DOHH2 (cell line): ENCODE measurements around the gene AKIP1.
A peak's percentile ranks its signal among the peaks of the same experiment; 100 is the strongest.

ENCODE experiments used
- H3F3A ChIP-seq: fragments of 200-600 bp; sonication (generic), shearing (Covaris generic); 2 replicates; pipeline ENCODE4 v1.6.0; 2016; ENCODE audit warnings: antibody characterized with exemption, mild to moderate bottlenecking; ENCODE audit not compliant: control insufficient read depth, insufficient read depth
- H3K27ac ChIP-seq: fragments of 200-600 bp; sonication (generic); 2 replicates; pipeline ENCODE4 v1.5.1; 2014; ENCODE audit warnings: low read depth, mild to moderate bottlenecking, low read length, moderate library complexity
- H3K27me3 ChIP-seq: fragments of 200-600 bp; sonication (generic); 2 replicates; pipeline ENCODE4 v1.6.1; 2014; ENCODE audit warnings: mild to moderate bottlenecking, low read length, mixed read lengths; ENCODE audit not compliant: control insufficient read depth
- H3K36me3 ChIP-seq: fragments of 200-600 bp; sonication (generic); 2 replicates; pipeline ENCODE4 v1.6.1; 2014; ENCODE audit warnings: mild to moderate bottlenecking, low read length, moderate library complexity, mixed read lengths; ENCODE audit not compliant: control insufficient read depth
- H3K4me1 ChIP-seq: fragments of 200-600 bp; sonication (generic); 2 replicates; pipeline ENCODE4 v1.6.1; 2014; ENCODE audit warnings: mild to moderate bottlenecking, low read length, mixed read lengths; ENCODE audit not compliant: control insufficient read depth
- H3K4me2 ChIP-seq: fragments of 200-600 bp; sonication (generic); 2 replicates; pipeline ENCODE4 v1.6.0; 2014; ENCODE audit warnings: mild to moderate bottlenecking, low read length, moderate library complexity
- H3K4me3 ChIP-seq: fragments of 200-600 bp; sonication (generic); 2 replicates; pipeline ENCODE4 v1.5.1; 2014; ENCODE audit warnings: mild to moderate bottlenecking, low read length, mixed read lengths
- H3K79me2 ChIP-seq: fragments of 200-600 bp; sonication (generic); 2 replicates; pipeline ENCODE4 v1.6.1; 2014; ENCODE audit warnings: mild to moderate bottlenecking, low read length, mixed read lengths; ENCODE audit not compliant: control insufficient read depth
- H3K9me2 ChIP-seq: fragments of 200-600 bp; sonication (generic); replicated peaks from 2 replicates; pipeline ENCODE4 v1.6.1; 2014; ENCODE audit warnings: mild to moderate bottlenecking, low read length, mixed read lengths; ENCODE audit not compliant: control insufficient read depth
- H3K9me3 ChIP-seq: fragments of 200-600 bp; sonication (generic); 2 replicates; pipeline ENCODE4 v1.6.1; 2014; ENCODE audit warnings: antibody characterized with exemption, low read length, mixed read lengths; ENCODE audit not compliant: control insufficient read depth, insufficient read depth
- H4K20me1 ChIP-seq: fragments of 200-600 bp; sonication (generic); 2 replicates; pipeline ENCODE4 v1.6.0; 2014; ENCODE audit warnings: low read depth, mild to moderate bottlenecking, antibody characterized with exemption, low read length, moderate library complexity; ENCODE audit not compliant: control insufficient read depth, insufficient read depth
- EZH2phosphoT487 ChIP-seq: fragments of 200-600 bp; sonication (generic); IDR thresholded peaks from 2 replicates; pipeline ENCODE4 v1.6.1; 2017; ENCODE audit warnings: borderline replicate concordance, mild to moderate bottlenecking, antibody characterized with exemption, low read length, moderate library complexity, mixed read lengths
- TF ChIP-seq, protein P1 (sequence below): fragments of 200-600 bp; sonication (generic); IDR thresholded peaks from one replicate; pipeline ENCODE4 v1.5.1; 2014; ENCODE audit warnings: antibody characterized with exemption, mild to moderate bottlenecking, low read depth, low read length; ENCODE audit not compliant: poor library complexity, severe bottlenecking

AKIP1 gene

DNA sequence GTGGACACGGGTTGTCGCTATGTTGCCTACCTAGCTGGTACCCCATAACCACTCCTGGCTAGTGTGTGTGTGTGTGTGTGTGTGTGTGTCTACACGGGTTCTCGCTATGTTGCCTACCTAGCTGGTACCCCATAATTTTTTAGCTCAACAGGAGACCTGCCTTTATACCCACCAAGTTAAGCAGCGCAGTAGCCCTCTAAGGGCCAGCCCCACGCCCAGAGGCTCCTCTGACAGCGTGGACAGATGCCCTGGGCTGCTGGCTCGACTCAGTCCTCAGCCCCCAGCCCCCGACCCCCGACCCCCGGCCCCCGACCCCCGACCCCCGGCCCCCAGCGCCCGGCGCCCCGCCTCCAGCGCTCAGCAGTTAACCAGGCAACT, 351 bp upstream of the AKIP1 start:
- H4K20me1 ChIP-seq = peaks cover 5% of the 10 kb centered on the region; the same call in 1 of the 2 replicates
- no peak overlapping the region for H3K27ac ChIP-seq
- no peaks in the 10 kb centered on the region for H3K27me3 ChIP-seq
- peak overlapping the region; percentile 77 for H3K4me3 ChIP-seq
- peaks cover 36% of the 10 kb centered on the region for H3K79me2 ChIP-seq
- H3F3A ChIP-seq = peaks cover 6% of the 10 kb centered on the region; the same call in 1 of the 2 replicates
- peak overlapping the region; percentile 88 for H3K4me2 ChIP-seq
- H3K36me3 ChIP-seq = peaks cover 31% of the 10 kb centered on the region
- H3K9me2 ChIP-seq = no peaks in the 10 kb centered on the region
- H3K4me1 ChIP-seq = peaks cover 43% of the 10 kb centered on the region
- H3K9me3 ChIP-seq = no peaks in the 10 kb centered on the region
- TF ChIP-seq, protein P1, sequence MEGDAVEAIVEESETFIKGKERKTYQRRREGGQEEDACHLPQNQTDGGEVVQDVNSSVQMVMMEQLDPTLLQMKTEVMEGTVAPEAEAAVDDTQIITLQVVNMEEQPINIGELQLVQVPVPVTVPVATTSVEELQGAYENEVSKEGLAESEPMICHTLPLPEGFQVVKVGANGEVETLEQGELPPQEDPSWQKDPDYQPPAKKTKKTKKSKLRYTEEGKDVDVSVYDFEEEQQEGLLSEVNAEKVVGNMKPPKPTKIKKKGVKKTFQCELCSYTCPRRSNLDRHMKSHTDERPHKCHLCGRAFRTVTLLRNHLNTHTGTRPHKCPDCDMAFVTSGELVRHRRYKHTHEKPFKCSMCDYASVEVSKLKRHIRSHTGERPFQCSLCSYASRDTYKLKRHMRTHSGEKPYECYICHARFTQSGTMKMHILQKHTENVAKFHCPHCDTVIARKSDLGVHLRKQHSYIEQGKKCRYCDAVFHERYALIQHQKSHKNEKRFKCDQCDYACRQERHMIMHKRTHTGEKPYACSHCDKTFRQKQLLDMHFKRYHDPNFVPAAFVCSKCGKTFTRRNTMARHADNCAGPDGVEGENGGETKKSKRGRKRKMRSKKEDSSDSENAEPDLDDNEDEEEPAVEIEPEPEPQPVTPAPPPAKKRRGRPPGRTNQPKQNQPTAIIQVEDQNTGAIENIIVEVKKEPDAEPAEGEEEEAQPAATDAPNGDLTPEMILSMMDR = no peak
- TF ChIP-seq EZH2phosphoT487 = no peak

DNA sequence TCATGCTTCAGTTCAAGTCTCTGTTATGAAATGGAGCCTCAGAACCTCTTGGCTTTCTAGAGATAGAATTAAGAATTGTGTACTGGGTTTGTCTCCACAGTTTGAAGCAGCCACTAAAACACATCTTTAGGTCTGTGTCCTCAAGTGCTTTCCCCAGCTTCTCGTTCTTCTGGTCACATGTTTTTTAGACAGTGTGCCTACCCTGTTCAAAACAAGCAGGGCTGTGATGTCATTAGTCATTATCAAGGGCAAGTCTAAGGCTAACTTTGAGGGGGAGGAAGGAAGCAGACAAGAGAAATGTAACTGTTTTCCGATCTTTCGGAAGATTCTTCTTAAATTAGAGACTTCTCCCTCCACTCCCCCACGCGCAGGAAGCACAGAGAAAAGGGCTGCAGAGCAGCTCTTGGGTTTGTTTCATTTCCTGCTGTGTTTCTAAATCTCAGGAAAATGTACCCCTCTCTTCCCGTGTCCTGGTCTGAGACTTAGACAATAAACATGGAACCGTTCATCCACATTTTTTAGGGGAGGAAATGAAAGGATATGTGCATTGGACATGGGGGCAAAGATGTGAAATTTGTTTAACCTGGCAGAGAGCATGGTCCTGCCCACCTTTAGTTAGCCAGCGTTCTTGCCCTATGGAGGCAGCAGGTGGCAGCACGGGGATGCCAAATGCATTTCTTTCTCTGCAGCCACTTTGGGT, 3.1 kb downstream of the AKIP1 start:
- peak overlapping the region; percentile 74 for H3K4me2 ChIP-seq
- peak overlapping the region; percentile 49 for H3K27ac ChIP-seq

DNA sequence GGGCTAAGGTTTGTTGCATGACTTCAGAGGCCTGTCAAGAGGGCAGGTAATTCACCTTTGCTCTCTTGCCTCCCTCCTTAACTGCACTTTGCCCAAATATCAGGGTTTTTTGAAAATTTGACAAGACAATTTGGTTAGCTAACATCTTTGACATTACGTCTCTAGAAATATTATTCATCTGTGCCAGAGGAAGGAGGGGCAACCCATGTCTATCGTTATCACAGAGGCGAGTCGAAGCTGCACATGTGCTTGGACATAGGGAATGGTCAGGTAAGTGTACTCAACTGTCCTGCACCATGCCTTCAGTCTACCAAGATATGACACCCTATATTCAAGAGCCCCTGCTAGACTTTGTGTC, 3.7 kb downstream of the AKIP1 start:
- Histone ChIP-seq H3K27ac (0 out of 2 replicates have a peak overlapping the region, but pooled peaks have one; percentile 49), H3K27me3 (no peaks in the 10 kb centered on the region), H3K9me3 (no peaks in the 10 kb centered on the region), H3K9me2 (no peaks in the 10 kb centered on the region), H3F3A (peaks cover 6% of the 10 kb centered on the region; the same call in 1 of the 2 replicates), H3K4me1 (peaks cover 33% of the 10 kb centered on the region), H3K36me3 (peaks cover 66% of the 10 kb centered on the region), H4K20me1 (peaks cover 5% of the 10 kb centered on the region; the same call in 1 of the 2 replicates), H3K4me2 (peak overlapping the region; percentile 74), H3K79me2 (peaks cover 36% of the 10 kb centered on the region), H3K4me3 (no peak overlapping the region)
- TF ChIP-seq, protein P1 = peak; percentile 21
- TF ChIP-seq EZH2phosphoT487 = no peak

More for the DNA sequence above, 3.1 kb downstream of the AKIP1 start:
- Histone ChIP-seq H3K9me3 (no peaks in the 10 kb centered on the region), H3K9me2 (no peaks in the 10 kb centered on the region), H3F3A (peaks cover 6% of the 10 kb centered on the region; the same call in 1 of the 2 replicates), H3K27me3 (no peaks in the 10 kb centered on the region), H3K36me3 (peaks cover 63% of the 10 kb centered on the region), H4K20me1 (peaks cover 5% of the 10 kb centered on the region; the same call in 1 of the 2 replicates), H3K4me3 (peak overlapping the region; percentile 57), H3K4me1 (peaks cover 34% of the 10 kb centered on the region), H3K79me2 (peaks cover 36% of the 10 kb centered on the region)
- TF ChIP-seq, protein P1 = peak; percentile 85
- no peak for TF ChIP-seq EZH2phosphoT487
